DOHH2 (cell line): ENCODE measurements around the gene DLD.

Experiments
- CTCF ChIP-seq: fragments of 200-600 bp; sonication (generic); IDR thresholded peaks from one replicate; pipeline ENCODE4 v1.5.1; 2014; ENCODE audit warnings: antibody characterized with exemption, mild to moderate bottlenecking, low read depth, low read length; ENCODE audit not compliant: poor library complexity, severe bottlenecking
- EZH2phosphoT487 ChIP-seq: fragments of 200-600 bp; sonication (generic); IDR thresholded peaks from 2 replicates; pipeline ENCODE4 v1.6.1; 2017; ENCODE audit warnings: borderline replicate concordance, mild to moderate bottlenecking, antibody characterized with exemption, low read length, moderate library complexity, mixed read lengths

GRCh38 chr7:107943018-107943417 is 52.0 kb downstream of the DLD start:
- no peak for TF ChIP-seq CTCF
- no peak for TF ChIP-seq EZH2phosphoT487
